Fibroblast of villous mesenchyme (primary cell): ENCODE measurements around the gene ANXA5. TPM values are rescaled to one million over a fixed set of nuclear protein-coding genes. Genes with fewer than 3 reads are reported as not detected.

Experiments
- DNase-seq: peaks from one replicate; pipeline ENCODE4 v3.0.0-alpha.2; 2010; ENCODE audit warnings: low read depth
- H3K4me3 ChIP-seq: 2 replicates; pipeline ENCODE4 v1.5.1; 2011; ENCODE audit warnings: low read depth, mild to moderate bottlenecking, low read length
- total RNA-seq: library from RNA; depleted of rRNA; stranded (reverse); fragments of >200 nt; gene quantifications from 2 replicates; pipeline ENCODE4 v1.2.3, GENCODE V29; 2012
- TF ChIP-seq, protein P1 (sequence below): IDR thresholded peaks from 2 replicates; pipeline ENCODE4 v1.5.1; 2012; ENCODE audit warnings: low read depth, mild to moderate bottlenecking, low read length; ENCODE audit not compliant: insufficient read depth

Gene ANXA5
- total RNA-seq, 1 donor = 939 TPM

GRCh38 chr4:121692261-121692660 is 4.5 kb downstream of the ANXA5 start:
- DNase-seq = no peak
- H3K4me3 ChIP-seq = no peak overlapping the region
- TF ChIP-seq, protein P1, sequence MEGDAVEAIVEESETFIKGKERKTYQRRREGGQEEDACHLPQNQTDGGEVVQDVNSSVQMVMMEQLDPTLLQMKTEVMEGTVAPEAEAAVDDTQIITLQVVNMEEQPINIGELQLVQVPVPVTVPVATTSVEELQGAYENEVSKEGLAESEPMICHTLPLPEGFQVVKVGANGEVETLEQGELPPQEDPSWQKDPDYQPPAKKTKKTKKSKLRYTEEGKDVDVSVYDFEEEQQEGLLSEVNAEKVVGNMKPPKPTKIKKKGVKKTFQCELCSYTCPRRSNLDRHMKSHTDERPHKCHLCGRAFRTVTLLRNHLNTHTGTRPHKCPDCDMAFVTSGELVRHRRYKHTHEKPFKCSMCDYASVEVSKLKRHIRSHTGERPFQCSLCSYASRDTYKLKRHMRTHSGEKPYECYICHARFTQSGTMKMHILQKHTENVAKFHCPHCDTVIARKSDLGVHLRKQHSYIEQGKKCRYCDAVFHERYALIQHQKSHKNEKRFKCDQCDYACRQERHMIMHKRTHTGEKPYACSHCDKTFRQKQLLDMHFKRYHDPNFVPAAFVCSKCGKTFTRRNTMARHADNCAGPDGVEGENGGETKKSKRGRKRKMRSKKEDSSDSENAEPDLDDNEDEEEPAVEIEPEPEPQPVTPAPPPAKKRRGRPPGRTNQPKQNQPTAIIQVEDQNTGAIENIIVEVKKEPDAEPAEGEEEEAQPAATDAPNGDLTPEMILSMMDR = no peak

DNA sequence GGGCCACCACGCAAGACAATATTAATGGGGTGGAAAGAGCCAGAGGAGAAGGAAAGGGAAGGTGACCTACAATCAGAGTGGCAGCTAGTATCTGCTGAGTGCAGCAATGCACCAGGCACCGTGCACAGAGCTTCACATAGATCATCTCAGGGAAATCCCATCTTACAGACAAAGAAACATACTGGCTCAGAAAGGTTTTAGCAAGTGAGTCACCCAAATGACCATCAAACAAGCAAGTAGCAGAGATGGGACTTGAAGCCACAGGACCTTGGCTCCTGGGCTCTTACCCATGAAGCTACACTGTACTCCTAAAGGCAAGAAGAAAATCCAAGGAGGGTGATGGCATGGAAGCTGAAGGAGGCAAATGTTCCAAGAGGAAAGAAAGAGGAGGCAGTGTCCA is 6.8 kb downstream of the ANXA5 start:
- peak; percentile 52 for DNase-seq
- TF ChIP-seq, protein P1 = no peak
- H3K4me3 ChIP-seq = peak overlapping the region; percentile 40

DNA sequence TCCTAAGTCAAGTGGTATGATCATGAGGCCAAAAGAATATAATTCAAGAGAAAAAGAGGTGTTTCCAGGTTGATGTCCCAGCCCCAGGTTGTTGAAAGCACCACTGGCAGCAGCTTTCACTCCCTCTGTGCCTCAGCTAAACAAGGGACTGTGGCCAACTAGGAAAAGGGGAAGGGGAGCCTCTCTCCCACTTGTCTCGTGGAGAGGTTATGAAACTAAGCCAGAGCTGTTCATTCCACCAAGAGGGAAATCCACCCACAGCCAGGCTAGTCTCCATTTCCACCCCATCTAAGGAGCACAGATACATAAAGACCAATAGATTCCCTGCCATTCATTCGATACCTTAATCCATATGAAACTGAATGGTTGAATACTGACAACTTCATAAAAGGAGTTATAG is 8.1 kb downstream of the ANXA5 start:
- no peak for DNase-seq
- TF ChIP-seq, protein P1 = no peak
- H3K4me3 ChIP-seq = no peak overlapping the region

- TF ChIP-seq, protein P1 = no peak
- H3K4me3 ChIP-seq = no peak overlapping the region
- no peak for DNase-seq
Observed at GRCh38 chr4:121688261-121688660, 8.5 kb downstream of the ANXA5 start.

DNA sequence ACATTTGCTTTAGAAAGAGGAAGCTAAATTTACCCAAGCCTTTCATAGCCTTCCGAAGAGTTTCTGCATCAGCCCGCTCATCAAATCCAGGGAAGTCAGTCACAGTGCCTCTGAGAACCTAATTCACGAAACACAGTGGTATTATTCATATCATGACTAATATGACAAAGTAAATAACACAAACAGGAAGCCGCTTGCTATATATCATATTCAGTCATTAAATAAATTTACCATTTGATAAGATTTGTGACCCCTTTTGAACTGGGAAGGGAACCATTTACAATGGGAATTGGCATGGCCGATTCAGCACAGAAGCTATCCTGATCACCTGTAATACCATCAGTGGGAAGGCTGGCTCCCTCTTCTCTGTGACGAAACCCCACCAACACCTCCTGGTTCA is 10.5 kb downstream of the ANXA5 start:
- no peak overlapping the region for H3K4me3 ChIP-seq
- TF ChIP-seq, protein P1 = no peak
- no peak for DNase-seq

DNA sequence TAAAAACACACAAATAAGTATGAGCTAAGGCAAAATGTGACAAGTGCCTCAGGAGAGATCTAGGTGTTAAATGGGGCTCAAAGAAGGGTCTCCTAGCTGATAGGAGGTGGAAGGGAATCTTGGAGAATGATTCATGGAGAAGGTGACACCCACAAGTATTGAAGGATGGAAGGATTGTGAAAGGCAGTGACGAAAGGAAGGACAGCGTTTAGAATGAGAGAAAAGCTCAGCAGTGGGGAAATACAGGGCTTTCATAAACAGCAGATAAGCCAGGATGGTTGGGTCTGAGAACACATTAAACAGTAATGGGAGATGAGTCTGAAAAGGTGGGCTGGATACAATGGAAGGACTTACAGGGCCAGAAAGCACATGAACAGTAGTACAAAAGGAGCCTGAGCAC is 11.5 kb downstream of the ANXA5 start:
- TF ChIP-seq, protein P1 = no peak
- H3K4me3 ChIP-seq = no peak overlapping the region
- DNase-seq = peak; percentile 76

GRCh38 chr4:121684561-121684960 is 12.2 kb downstream of the ANXA5 start:
- TF ChIP-seq, protein P1 = no peak

More at GRCh38 chr4:121684561-121684960, 12.2 kb downstream of the ANXA5 start:
- no peak overlapping the region for H3K4me3 ChIP-seq
- no peak for DNase-seq
